IMR-90 (cell line): ENCODE data around the gene FRK. TPM values are rescaled to one million over a fixed set of nuclear protein-coding genes. Genes with fewer than 3 reads are reported as not detected.

ENCODE experiments used
- ATAC-seq: fragments of 200-7000 bp; cut with Tn5 transposase; 2 replicates; pipeline ENCODE4 v1.9.1; 2020; ENCODE audit warnings: low read depth, mild to moderate bottlenecking, moderate library complexity
- BruUV-seq: library from RNA; stranded (reverse); fragments of 400-500 nt; replicated peaks from 2 replicates; lab custom pipeline; 2021; lab: Mats Ljungman, UMichigan
- CTCF ChIA-PET: fragments of 300-600 bp; formaldehyde crosslinking; extraction: SDS; loops from one replicate; lab custom pipeline; 2021; ENCODE audit warnings: antibody characterized with exemption; lab: Yijun Ruan, JAX
- POLR2A ChIA-PET: fragments of 300-600 bp; sonication (Branson Sonifier 250); formaldehyde crosslinking; loops from one replicate; lab custom pipeline; 2022; ENCODE audit warnings: antibody characterized with exemption; ENCODE audit not compliant: unreplicated experiment; lab: Charles Lee
- DNase-seq: peaks from one replicate; pipeline ENCODE4 v3.0.0; 2013
- H2AFZ ChIP-seq: replicated peaks from 2 replicates; pipeline ENCODE3; 2013; ENCODE audit warnings: low read length, mild to moderate bottlenecking; ENCODE audit not compliant: poor library complexity
- H2AK5ac ChIP-seq: 2 replicates; pipeline ENCODE4 v1.6.1; 2013; ENCODE audit warnings: low read depth, low read length, inconsistent platforms
- H2AK9ac ChIP-seq: replicated peaks from 2 replicates; pipeline ENCODE3; 2013; ENCODE audit warnings: mild to moderate bottlenecking, low read depth, low read length, moderate library complexity; ENCODE audit not compliant: poor library complexity
- H2BK120ac ChIP-seq: 2 replicates; pipeline ENCODE4 v1.6.1; 2013; ENCODE audit warnings: low read depth, low read length, inconsistent platforms
- H2BK15ac ChIP-seq: 3 replicates; pipeline ENCODE4 v1.6.1; 2013; ENCODE audit warnings: low read depth, low read length, inconsistent platforms
- H2BK20ac ChIP-seq: 2 replicates; pipeline ENCODE4 v1.6.1; 2013; ENCODE audit warnings: low read depth, mild to moderate bottlenecking, inconsistent platforms, low read length, moderate library complexity
- H2BK5ac ChIP-seq: 2 replicates; pipeline ENCODE4 v1.6.1; 2013; ENCODE audit warnings: mild to moderate bottlenecking, low read depth, low read length, inconsistent platforms; ENCODE audit not compliant: poor library complexity, severe bottlenecking
- H3K14ac ChIP-seq: replicated peaks from 2 replicates; pipeline ENCODE4 v1.6.1; 2013; ENCODE audit warnings: low read depth, low read length, inconsistent platforms
- H3K18ac ChIP-seq: 2 replicates; pipeline ENCODE4 v1.6.1; 2013; ENCODE audit warnings: low read depth, low read length, control low read depth
- H3K23ac ChIP-seq: 2 replicates; pipeline ENCODE4 v1.6.1; 2013; ENCODE audit warnings: low read depth, low read length, inconsistent platforms
- H3K27ac ChIP-seq: 2 replicates; pipeline ENCODE4 v1.5.1; 2013; ENCODE audit warnings: mild to moderate bottlenecking, control low read depth, low read length; ENCODE audit not compliant: insufficient read depth
- H3K27me3 ChIP-seq: 2 replicates; pipeline ENCODE4 v1.6.1; 2013; ENCODE audit warnings: low read length; ENCODE audit not compliant: control insufficient read depth, insufficient read depth
- H3K36me3 ChIP-seq: 2 replicates; pipeline ENCODE4 v1.6.1; 2013; ENCODE audit warnings: low read length, mixed read lengths; ENCODE audit not compliant: control insufficient read depth, insufficient read depth
- H3K4ac ChIP-seq: 2 replicates; pipeline ENCODE4 v1.6.1; 2013; ENCODE audit warnings: low read depth, low read length, inconsistent platforms
- H3K4me1 ChIP-seq: 2 replicates; pipeline ENCODE4 v1.6.1; 2013; ENCODE audit warnings: low read length, mixed read lengths; ENCODE audit not compliant: control insufficient read depth, insufficient read depth
- H3K4me2 ChIP-seq: 2 replicates; pipeline ENCODE4 v1.6.1; 2013; ENCODE audit warnings: low read depth, mild to moderate bottlenecking, control low read depth, low read length, moderate library complexity
- H3K4me3 ChIP-seq: 2 replicates; pipeline ENCODE4 v1.5.1; 2013; ENCODE audit warnings: low read depth, mild to moderate bottlenecking, control low read depth, low read length, moderate library complexity; ENCODE audit not compliant: insufficient read depth
- H3K56ac ChIP-seq: 2 replicates; pipeline ENCODE4 v1.6.1; 2013; ENCODE audit warnings: low read length, inconsistent platforms; ENCODE audit not compliant: insufficient read depth; ENCODE audit errors: extremely low read depth
- H3K79me1 ChIP-seq, 2 experiments: 2 replicates each; pipeline ENCODE4 v1.6.1; 2013; ENCODE audit warnings: low read length in 2 of 2, inconsistent platforms in 1 of 2, low read depth in 1 of 2
- H3K9ac ChIP-seq: 2 replicates; pipeline ENCODE4 v1.6.1; 2013; ENCODE audit warnings: low read depth, low read length, control low read depth
- H3K9me1 ChIP-seq: 2 replicates; pipeline ENCODE4 v1.6.1; 2013; ENCODE audit warnings: low read length, inconsistent platforms; ENCODE audit not compliant: insufficient read depth
- H3K9me3 ChIP-seq: 2 replicates; pipeline ENCODE4 v1.6.1; 2013; ENCODE audit warnings: low read length; ENCODE audit not compliant: control insufficient read depth, insufficient read depth
- H4K20me1 ChIP-seq: 2 replicates; pipeline ENCODE4 v1.6.1; 2013; ENCODE audit warnings: low read length, inconsistent platforms; ENCODE audit not compliant: insufficient read depth
- H4K5ac ChIP-seq: 2 replicates; pipeline ENCODE4 v1.6.1; 2013; ENCODE audit warnings: mild to moderate bottlenecking, low read depth, low read length, control low read depth
- H4K8ac ChIP-seq, 2 experiments: 2 replicates each; pipeline ENCODE4 v1.6.1; 2013; ENCODE audit warnings: low read depth in 2 of 2, low read length in 2 of 2, control low read depth in 1 of 2, inconsistent platforms in 1 of 2
- H4K91ac ChIP-seq: 2 replicates; pipeline ENCODE4 v1.6.1; 2013; ENCODE audit warnings: low read depth, low read length, inconsistent platforms; ENCODE audit not compliant: insufficient read depth
- BHLHE40 ChIP-seq: fragments of 150-350 bp; IDR thresholded peaks from 2 replicates; pipeline ENCODE4 v1.6.1; 2016; ENCODE audit warnings: mild to moderate bottlenecking, low read depth, low read length
- CEBPB ChIP-seq: IDR thresholded peaks from 2 replicates; pipeline ENCODE4 v1.6.1; 2012; ENCODE audit warnings: low read depth, low read length, improper control_type of control experiment
- CHD1 ChIP-seq: IDR thresholded peaks from 2 replicates; pipeline ENCODE4 v1.6.1; 2012; ENCODE audit warnings: low read depth, low read length, improper control_type of control experiment
- CTCF ChIP-seq: conservative IDR thresholded peaks from 2 replicates; pipeline ENCODE4 v1.5.1; 2012; ENCODE audit warnings: mild to moderate bottlenecking, low read depth, low read length, improper control_type of control experiment
- ELK1 ChIP-seq: fragments of 150-350 bp; IDR thresholded peaks from 2 replicates; pipeline ENCODE4 v1.6.1; 2016; ENCODE audit warnings: low read depth, mild to moderate bottlenecking, low read length, moderate library complexity, borderline replicate concordance
- FOS ChIP-seq: fragments of 150-350 bp; IDR thresholded peaks from 2 replicates; pipeline ENCODE4 v1.6.1; 2016; ENCODE audit warnings: low read depth, low read length
- MAFK ChIP-seq: IDR thresholded peaks from 2 replicates; pipeline ENCODE4 v1.6.1; 2012; ENCODE audit warnings: low read depth, low read length, improper control_type of control experiment
- MAZ ChIP-seq: IDR thresholded peaks from 2 replicates; pipeline ENCODE4 v1.6.1; 2012; ENCODE audit warnings: low read depth, mild to moderate bottlenecking, low read length, improper control_type of control experiment, moderate library complexity, borderline replicate concordance
- MXI1 ChIP-seq: IDR thresholded peaks from 2 replicates; pipeline ENCODE4 v1.6.1; 2012; ENCODE audit warnings: low read depth, mild to moderate bottlenecking, low read length, moderate library complexity, borderline replicate concordance
- NFE2L2 ChIP-seq: fragments of 150-350 bp; IDR thresholded peaks from 2 replicates; pipeline ENCODE4 v1.6.1; 2016; ENCODE audit warnings: low read depth, mild to moderate bottlenecking, low read length
- POLR2A ChIP-seq: IDR thresholded peaks from 2 replicates; pipeline ENCODE4 v1.6.1; 2012; ENCODE audit warnings: mild to moderate bottlenecking, low read depth, low read length
- RAD21 ChIP-seq: IDR thresholded peaks from 2 replicates; pipeline ENCODE4 v1.6.1; 2012; ENCODE audit warnings: low read length, improper control_type of control experiment
- RCOR1 ChIP-seq: IDR thresholded peaks from 2 replicates; pipeline ENCODE4 v1.6.1; 2012; ENCODE audit warnings: mild to moderate bottlenecking, low read length, improper control_type of control experiment; ENCODE audit not compliant: insufficient replicate concordance
- RFX5 ChIP-seq: IDR thresholded peaks from 2 replicates; pipeline ENCODE4 v1.8.0; 2012; ENCODE audit warnings: low read depth, mild to moderate bottlenecking, low read length, moderate library complexity
- SMC3 ChIP-seq: fragments of 150-350 bp; IDR thresholded peaks from 2 replicates; pipeline ENCODE4 v1.6.1; 2016; ENCODE audit warnings: low read depth, mild to moderate bottlenecking, antibody characterized with exemption, low read length, moderate library complexity
- USF2 ChIP-seq: fragments of 150-350 bp; IDR thresholded peaks from 2 replicates; pipeline ENCODE4 v1.6.1; 2017; ENCODE audit warnings: mild to moderate bottlenecking, antibody characterized with exemption, low read length, low read depth
- WGBS, 2 experiments: methylation state at CpG; one replicate each; pipeline versions ENCODE4 v1.1.5 to v1.1.7; 2013; ENCODE audit warnings: missing lambda C conversion rate in 2 of 2; ENCODE audit not compliant: insufficient read length in 1 of 2; ENCODE audit errors: extremely low coverage in 2 of 2; 5-methylcytosine and 5-hydroxymethylcytosine counted together
- dilution Hi-C: fragments of 300-500 bp; cut with HindIII; formaldehyde crosslinking; loops from one replicate; pipeline ENCODE4 v1.14.3; 2018; ENCODE audit warnings: low sequenced_read_pairs; ENCODE audit not compliant: unreplicated experiment
- in situ Hi-C: fragments of 300-500 bp; cut with MboI; formaldehyde crosslinking; loops from 3 replicates; pipeline ENCODE4 v1.14.3; 2019; ENCODE audit warnings: low sequenced_read_pairs, inconsistent platforms, mixed read lengths
- intact Hi-C: fragments of 100-400 bp; cut with micrococcal nuclease; formaldehyde crosslinking; loops from 2 replicates; pipeline ENCODE4 v1.10.0; 2022
- polyA plus RNA-seq, 3 experiments: library from polyadenylated mRNA; depleted of rRNA; stranded (reverse); fragments of >200 nt; gene quantifications; 2 replicates each; pipeline ENCODE4 v1.2.3, GENCODE V29; 2012; ENCODE audit warnings: low replicate concordance in 1 of 3
- total RNA-seq: library from RNA; depleted of rRNA; stranded (reverse); fragments of >200 nt; gene quantifications from 2 replicates; pipeline ENCODE4 v1.2.3, GENCODE V29; 2012

FRK gene
- total and polyA plus RNA-seq, 2 of the 4 experiments (the other 2 are of a cell fraction) = under 0.01 to 0.02 TPM

GRCh38 chr6:115986026-115986425, 74.7 kb downstream of the FRK start:
- Histone ChIP-seq H3K56ac (no peak overlapping the region), H3K27ac (no peak overlapping the region), H2BK20ac (no peak overlapping the region), H3K9ac (no peak overlapping the region), H3K4me2 (no peak overlapping the region), H4K91ac (no peak overlapping the region), H2AFZ (no peak overlapping the region), H4K8ac (no peak overlapping the region), H2BK15ac (no peak overlapping the region), H3K9me3 (no peaks in the 10 kb centered on the region), H3K4ac (no peak overlapping the region), H3K14ac (no peak overlapping the region), H2BK120ac (no peak overlapping the region), H3K4me3 (no peak overlapping the region), H3K9me1 (no peaks in the 10 kb centered on the region), H4K5ac (no peak overlapping the region), H3K36me3 (no peaks in the 10 kb centered on the region), H3K4me1 (no peaks in the 10 kb centered on the region), H3K23ac (no peak overlapping the region), H2BK5ac (no peak overlapping the region), H4K20me1 (no peaks in the 10 kb centered on the region), H2AK9ac (no peak overlapping the region), H3K79me1 (no peaks in the 10 kb centered on the region), H3K18ac (no peak overlapping the region), H3K27me3 (no peaks in the 10 kb centered on the region), H2AK5ac (no peak overlapping the region)
- POLR2A ChIA-PET = no interaction called here
- no TSS peak for BruUV-seq
- no CpG with 5 or more reads among the region's 2 CpGs for WGBS, 2 experiments
- ATAC-seq (no peak), DNase-seq (no peak)
- CTCF ChIA-PET = interaction anchor here (0.6 kb wide), 1 partner anchor 76 kb away, joined by 3 read pairs; no protein-coding TSS in a partner anchor
- dilution Hi-C loops = no loop called here
- intact Hi-C loops = no loop called here
- no peak for TF ChIP-seq RFX5
- no peak for TF ChIP-seq RAD21
- no peak for TF ChIP-seq NFE2L2
- TF ChIP-seq SMC3 = no peak
- TF ChIP-seq ELK1 = no peak
- no peak for TF ChIP-seq POLR2A
- no peak for TF ChIP-seq RCOR1
- TF ChIP-seq USF2 = no peak
- TF ChIP-seq CTCF = no peak
- TF ChIP-seq MXI1 = no peak
- no peak for TF ChIP-seq BHLHE40
- TF ChIP-seq CEBPB = no peak
- no peak for TF ChIP-seq CHD1
- TF ChIP-seq MAZ = no peak
- TF ChIP-seq FOS = no peak
- TF ChIP-seq MAFK = no peak
- in situ Hi-C loops = no loop called here
